K562 (cell line): ENCODE results near the gene S100A10. TPM values are rescaled to one million over a fixed set of nuclear protein-coding genes. Genes with fewer than 3 reads are reported as not detected.

Experiments used
- ATAC-seq: fragments of 200-7000 bp; cut with Tn5 transposase; 3 replicates; pipeline ENCODE4 v1.9.1; 2020; ENCODE audit warnings: moderate library complexity
- BruUV-seq: library from RNA; stranded (reverse); fragments of 400-500 nt; replicated peaks from 2 replicates; lab custom pipeline; 2021; lab: Mats Ljungman, UMichigan
- CTCF ChIA-PET: fragments of 300-600 bp; formaldehyde crosslinking; extraction: SDS; loops from one replicate; lab custom pipeline; 2021; ENCODE audit warnings: low intra/inter-chr PET ratio; lab: Yijun Ruan, JAX
- POLR2A ChIA-PET: fragments of 300-600, 350-650 bp; sonication (Branson Sonifier 250); formaldehyde crosslinking; extraction: SDS; loops from one replicate; lab custom pipeline; 2021; ENCODE audit warnings: antibody characterized with exemption, inconsistent platforms; lab: Yijun Ruan, JAX
- DNase-seq, 4 experiments: peaks; one replicate each; pipeline versions ENCODE4 v3.0.0 to v3.0.0-alpha.2; 2011 to 2018; ENCODE audit warnings: low spot score in 3 of 4, mixed read lengths in 3 of 4; ENCODE audit errors: extremely low read depth in 1 of 4
- FAIRE-seq: peaks from 2 replicates; lab custom pipeline; 2011; peaks lifted over from hg19 to GRCh38; lab: Jason Lieb, UNC
- H2AFZ ChIP-seq: 2 replicates; pipeline ENCODE4 v1.6.0; 2011; ENCODE audit warnings: low read depth, low read length, control low read depth, inconsistent platforms
- H3K27ac ChIP-seq: fragments of 200-600 bp; 3 replicates; pipeline ENCODE4 v1.8.0; 2011; ENCODE audit warnings: low read depth, mild to moderate bottlenecking, control low read depth, inconsistent platforms, low read length, moderate library complexity, mixed read lengths; ENCODE audit errors: extremely low read depth
- H3K27me3 ChIP-seq, 2 experiments: fragments of 300-600 bp in 1 of 2; 2 replicates in 1 of 2; 3 replicates in 1 of 2; pipeline versions ENCODE4 v1.6.0 to v1.8.0; 2011; ENCODE audit warnings: inconsistent platforms in 2 of 2, low read length in 2 of 2, mild to moderate bottlenecking in 1 of 2, mixed read lengths in 1 of 2, moderate library complexity in 1 of 2; ENCODE audit not compliant: control insufficient read depth in 2 of 2, insufficient read depth in 2 of 2
- H3K36me3 ChIP-seq: fragments of 300-600 bp; 3 replicates; pipeline ENCODE4 v1.8.0; 2011; ENCODE audit warnings: mild to moderate bottlenecking, low read length, inconsistent platforms; ENCODE audit not compliant: control insufficient read depth, insufficient read depth
- H3K4me1 ChIP-seq, 2 experiments: fragments of 200-600 bp in 1 of 2; replicated peaks in 1 of 2; 2 replicates in 1 of 2; 3 replicates in 1 of 2; pipeline versions ENCODE4 v1.5.1 to v1.8.0; 2011; ENCODE audit warnings: inconsistent platforms in 2 of 2, low read length in 2 of 2, mild to moderate bottlenecking in 1 of 2, mixed read lengths in 1 of 2, moderate library complexity in 1 of 2; ENCODE audit not compliant: control insufficient read depth in 2 of 2, insufficient read depth in 2 of 2
- H3K4me2 ChIP-seq: 2 replicates; pipeline ENCODE4 v1.6.1; 2011; ENCODE audit warnings: low read length, control low read depth, inconsistent platforms, mixed read lengths; ENCODE audit not compliant: insufficient read depth
- H3K4me3 ChIP-seq: fragments of 200-600 bp; sonication (generic), shearing (Covaris generic); 2 replicates; pipeline ENCODE4 v1.5.1; 2016; ENCODE audit warnings: control low read depth, inconsistent platforms
- H3K79me2 ChIP-seq: fragments of 200-600 bp; 3 replicates; pipeline ENCODE4 v1.8.0; 2011; ENCODE audit warnings: low read length, inconsistent platforms; ENCODE audit not compliant: control insufficient read depth, insufficient read depth
- H3K9ac ChIP-seq, 2 experiments: 2 replicates each; pipeline versions ENCODE4 v1.6.0 to v1.6.1; 2011; ENCODE audit warnings: low read depth in 2 of 2, low read length in 2 of 2, control low read depth in 1 of 2, inconsistent platforms in 1 of 2, mild to moderate bottlenecking in 1 of 2, mixed read lengths in 1 of 2; ENCODE audit not compliant: insufficient read depth in 1 of 2
- H3K9me1 ChIP-seq: one replicate; pipeline ENCODE4 v1.6.0; 2011; ENCODE audit warnings: inconsistent platforms, mild to moderate bottlenecking, low read length, moderate library complexity; ENCODE audit not compliant: control insufficient read depth, insufficient read depth
- H3K9me3 ChIP-seq: replicated peaks from 2 replicates; pipeline ENCODE4 v1.5.1; 2011; ENCODE audit warnings: low read depth, low read length, inconsistent platforms; ENCODE audit not compliant: control insufficient read depth, insufficient read depth
- H4K20me1 ChIP-seq: replicated peaks from 2 replicates; pipeline ENCODE4 v1.6.1; 2011; ENCODE audit warnings: low read length, inconsistent platforms, mixed read lengths; ENCODE audit not compliant: control insufficient read depth, insufficient read depth
- ARID2 ChIP-seq: fragments of 450-650 bp; IDR thresholded peaks from 2 replicates; pipeline ENCODE4 v1.6.1; 2017; ENCODE audit warnings: antibody characterized with exemption, mild to moderate bottlenecking
- DDX20 ChIP-seq: fragments of 450-650 bp; IDR thresholded peaks from 2 replicates; pipeline ENCODE4 v1.6.1; 2016; ENCODE audit warnings: missing genetic modification characterization, low read depth, mild to moderate bottlenecking, missing compliant biosample characterization, moderate library complexity
- EZH2 ChIP-seq: IDR thresholded peaks from 2 replicates; pipeline ENCODE4 v1.6.1; 2012; ENCODE audit warnings: low read depth, mild to moderate bottlenecking, inconsistent platforms, low read length, borderline replicate concordance
- GABPB1 ChIP-seq: sonication (generic); formaldehyde crosslinking; IDR thresholded peaks from 2 replicates; pipeline ENCODE4 v1.8.0; 2022; ENCODE audit warnings: mild to moderate bottlenecking, missing genetic modification reagents
- GTF2A2 ChIP-seq: IDR thresholded peaks from 2 replicates; pipeline ENCODE4 v1.6.1; 2016; ENCODE audit warnings: mild to moderate bottlenecking, missing genetic modification characterization, missing compliant biosample characterization
- HNRNPUL1 ChIP-seq: fragments of 200-400 bp; formaldehyde crosslinking; IDR thresholded peaks from 2 replicates; pipeline ENCODE4 v1.6.1; 2017; ENCODE audit warnings: low read length
- LARP7 ChIP-seq: fragments of 450-650 bp; IDR thresholded peaks from 2 replicates; pipeline ENCODE4 v1.6.1; 2016
- MCM7 ChIP-seq, 2 experiments: fragments of 450-650 bp; IDR thresholded peaks; 2 replicates each; pipeline ENCODE4 v1.6.1; 2016 to 2018
- RBM15 ChIP-seq: fragments of 200-400 bp; formaldehyde crosslinking; IDR thresholded peaks from 2 replicates; pipeline ENCODE4 v1.6.1; 2018; ENCODE audit warnings: mild to moderate bottlenecking, low read length, moderate library complexity; ENCODE audit not compliant: insufficient read depth
- ZBED1 ChIP-seq: IDR thresholded peaks from 2 replicates; pipeline ENCODE4 v1.6.1; 2014
- ZNF133 ChIP-seq: fragments of 250-450 bp; sonication (Bioruptor Pico); IDR thresholded peaks from 2 replicates; pipeline ENCODE4 v1.4.0; 2020; ENCODE audit warnings: mild to moderate bottlenecking
- ZNF586 ChIP-seq: fragments of 450-650 bp; formaldehyde crosslinking; conservative IDR thresholded peaks from 2 replicates; pipeline ENCODE4 v1.4.0; 2020; ENCODE audit warnings: mild to moderate bottlenecking, moderate library complexity
- WGBS: fragments of 100-300 bp; shearing (Covaris generic); methylation state at CpG from one replicate; pipeline ENCODE4 v1.1.6; 2016; ENCODE audit warnings: low coverage, mixed read lengths; ENCODE audit not compliant: insufficient coverage; ENCODE audit errors: missing lambda C conversion rate; 5-methylcytosine and 5-hydroxymethylcytosine counted together
- in situ Hi-C: fragments of 300-500 bp; cut with MboI; formaldehyde crosslinking; loops from 4 replicates; pipeline ENCODE4 v1.15.0; 2018; ENCODE audit warnings: inconsistent platforms, mixed read lengths
- intact Hi-C: fragments of 100-400 bp; cut with micrococcal nuclease; formaldehyde crosslinking; loops from 2 replicates; pipeline ENCODE4 v1.14.2; 2022
- polyA plus RNA-seq, 8 experiments: library from polyadenylated mRNA; depleted of rRNA in 4 of 8; stranded (reverse) in 5 of 8; unstranded in 3 of 8; fragments of >200 nt; fragmentation: Nextera tagmentation in 2 of 8; fragmentation: Illumina TruSeq in 1 of 8; extraction: Ambion mirVana in 2 of 8; extraction: Trizol in 1 of 8; gene quantifications; 2 replicates each; pipeline versions ENCODE4 v1.2.1 to v1.2.3, GENCODE V29; 2011 to 2014; ENCODE audit warnings: inconsistent platforms in 1 of 8, missing spikeins in 1 of 8
- total RNA-seq, 7 experiments: library from RNA; depleted of rRNA in 6 of 7; stranded (reverse); fragments of >200 nt in 6 of 7; fragmentation: Illumina TruSeq in 2 of 7; extraction: Trizol in 2 of 7; gene quantifications; 2 replicates each; pipeline versions ENCODE4 v1.2.1 to v1.2.3, GENCODE V29; 2011 to 2021; ENCODE audit warnings: low replicate concordance in 1 of 7
- TF ChIP-seq, protein P1 (sequence below): fragments of 250-450 bp; sonication (Bioruptor Pico); IDR thresholded peaks from 2 replicates; pipeline ENCODE4 v1.8.0; 2022; ENCODE audit warnings: inconsistent platforms
- TF ChIP-seq, protein P2 (sequence below): fragments of 200-800 bp; sonication (Bioruptor generic); IDR thresholded peaks from 2 replicates; pipeline ENCODE4 v1.6.1; 2016; ENCODE audit warnings: missing genetic modification characterization, missing compliant biosample characterization
- TF ChIP-seq, protein P3 (sequence below): fragments of 250-450 bp; sonication (Bioruptor Pico); IDR thresholded peaks from 2 replicates; pipeline ENCODE4 v1.8.0; 2022; ENCODE audit warnings: moderate library complexity, mild to moderate bottlenecking, inconsistent platforms

Gene S100A10
- total and polyA plus RNA-seq, 9 of the 15 experiments (the other 6 are each of a cell fraction or from before 2014, with no cell fraction given), result 0.32 to 1.6 (median 0.50) TPM; not detected in 3

DNA sequence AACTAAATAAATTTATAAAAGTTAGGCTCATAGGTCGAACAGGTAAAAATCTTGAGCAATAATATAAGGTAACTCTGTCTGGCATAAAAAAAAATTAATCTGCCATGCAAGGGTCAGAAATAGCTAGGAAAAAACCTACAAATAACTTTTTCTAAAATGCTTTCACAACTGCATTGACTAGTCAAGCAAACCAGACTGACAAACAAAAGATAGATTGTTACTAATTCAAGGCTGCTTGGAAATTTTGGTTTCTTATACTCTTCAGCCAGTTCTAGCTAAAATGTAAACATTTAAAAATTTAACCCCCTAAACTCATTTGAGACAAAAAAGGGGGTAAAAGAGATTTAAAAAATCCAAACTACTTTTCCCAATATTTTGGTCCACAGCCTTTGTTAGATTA lies 40.8 kb downstream of the S100A10 start:
- DNase-seq (no peak), ATAC-seq (no peak), FAIRE-seq (no peak)
- ChIA-PET POLR2A (interaction anchor here (0.6 to 1.3 kb wide), 3 partner anchors 17 to 82 kb away, joined by 3 to 4 read pairs (median 3); no protein-coding TSS in a partner anchor), CTCF (no interaction called here)
- H3K9me3 ChIP-seq, result no peaks in the 10 kb centered on the region
- no peak overlapping the region for H3K9ac ChIP-seq
- 12% methylated on average over 1 of the region's 1 CpG for WGBS
- in situ Hi-C loops, result no loop called here
- TF ChIP-seq MCM7 (IDR thresholded peaks at IDR 0.05) (no peak), ZNF586 (no peak), GABPB1 (CRISPR knock-in tag) (no peak), EZH2 (no peak), RBM15 (no peak), ZBED1 (no peak), LARP7 (no peak), DDX20 (tag) (no peak), HNRNPUL1 (no peak), ZNF133 (CRISPR knock-in tag) (no peak), GTF2A2 (tag) (no peak), ARID2 (no peak)
- TF ChIP-seq, protein P1, sequence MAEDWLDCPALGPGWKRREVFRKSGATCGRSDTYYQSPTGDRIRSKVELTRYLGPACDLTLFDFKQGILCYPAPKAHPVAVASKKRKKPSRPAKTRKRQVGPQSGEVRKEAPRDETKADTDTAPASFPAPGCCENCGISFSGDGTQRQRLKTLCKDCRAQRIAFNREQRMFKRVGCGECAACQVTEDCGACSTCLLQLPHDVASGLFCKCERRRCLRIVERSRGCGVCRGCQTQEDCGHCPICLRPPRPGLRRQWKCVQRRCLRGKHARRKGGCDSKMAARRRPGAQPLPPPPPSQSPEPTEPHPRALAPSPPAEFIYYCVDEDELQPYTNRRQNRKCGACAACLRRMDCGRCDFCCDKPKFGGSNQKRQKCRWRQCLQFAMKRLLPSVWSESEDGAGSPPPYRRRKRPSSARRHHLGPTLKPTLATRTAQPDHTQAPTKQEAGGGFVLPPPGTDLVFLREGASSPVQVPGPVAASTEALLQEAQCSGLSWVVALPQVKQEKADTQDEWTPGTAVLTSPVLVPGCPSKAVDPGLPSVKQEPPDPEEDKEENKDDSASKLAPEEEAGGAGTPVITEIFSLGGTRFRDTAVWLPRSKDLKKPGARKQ, result no peak
- TF ChIP-seq, protein P2, sequence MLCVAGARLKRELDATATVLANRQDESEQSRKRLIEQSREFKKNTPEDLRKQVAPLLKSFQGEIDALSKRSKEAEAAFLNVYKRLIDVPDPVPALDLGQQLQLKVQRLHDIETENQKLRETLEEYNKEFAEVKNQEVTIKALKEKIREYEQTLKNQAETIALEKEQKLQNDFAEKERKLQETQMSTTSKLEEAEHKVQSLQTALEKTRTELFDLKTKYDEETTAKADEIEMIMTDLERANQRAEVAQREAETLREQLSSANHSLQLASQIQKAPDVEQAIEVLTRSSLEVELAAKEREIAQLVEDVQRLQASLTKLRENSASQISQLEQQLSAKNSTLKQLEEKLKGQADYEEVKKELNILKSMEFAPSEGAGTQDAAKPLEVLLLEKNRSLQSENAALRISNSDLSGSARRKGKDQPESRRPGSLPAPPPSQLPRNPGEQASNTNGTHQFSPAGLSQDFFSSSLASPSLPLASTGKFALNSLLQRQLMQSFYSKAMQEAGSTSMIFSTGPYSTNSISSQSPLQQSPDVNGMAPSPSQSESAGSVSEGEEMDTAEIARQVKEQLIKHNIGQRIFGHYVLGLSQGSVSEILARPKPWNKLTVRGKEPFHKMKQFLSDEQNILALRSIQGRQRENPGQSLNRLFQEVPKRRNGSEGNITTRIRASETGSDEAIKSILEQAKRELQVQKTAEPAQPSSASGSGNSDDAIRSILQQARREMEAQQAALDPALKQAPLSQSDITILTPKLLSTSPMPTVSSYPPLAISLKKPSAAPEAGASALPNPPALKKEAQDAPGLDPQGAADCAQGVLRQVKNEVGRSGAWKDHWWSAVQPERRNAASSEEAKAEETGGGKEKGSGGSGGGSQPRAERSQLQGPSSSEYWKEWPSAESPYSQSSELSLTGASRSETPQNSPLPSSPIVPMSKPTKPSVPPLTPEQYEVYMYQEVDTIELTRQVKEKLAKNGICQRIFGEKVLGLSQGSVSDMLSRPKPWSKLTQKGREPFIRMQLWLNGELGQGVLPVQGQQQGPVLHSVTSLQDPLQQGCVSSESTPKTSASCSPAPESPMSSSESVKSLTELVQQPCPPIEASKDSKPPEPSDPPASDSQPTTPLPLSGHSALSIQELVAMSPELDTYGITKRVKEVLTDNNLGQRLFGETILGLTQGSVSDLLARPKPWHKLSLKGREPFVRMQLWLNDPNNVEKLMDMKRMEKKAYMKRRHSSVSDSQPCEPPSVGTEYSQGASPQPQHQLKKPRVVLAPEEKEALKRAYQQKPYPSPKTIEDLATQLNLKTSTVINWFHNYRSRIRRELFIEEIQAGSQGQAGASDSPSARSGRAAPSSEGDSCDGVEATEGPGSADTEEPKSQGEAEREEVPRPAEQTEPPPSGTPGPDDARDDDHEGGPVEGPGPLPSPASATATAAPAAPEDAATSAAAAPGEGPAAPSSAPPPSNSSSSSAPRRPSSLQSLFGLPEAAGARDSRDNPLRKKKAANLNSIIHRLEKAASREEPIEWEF, result no peak
- TF ChIP-seq, protein P3, sequence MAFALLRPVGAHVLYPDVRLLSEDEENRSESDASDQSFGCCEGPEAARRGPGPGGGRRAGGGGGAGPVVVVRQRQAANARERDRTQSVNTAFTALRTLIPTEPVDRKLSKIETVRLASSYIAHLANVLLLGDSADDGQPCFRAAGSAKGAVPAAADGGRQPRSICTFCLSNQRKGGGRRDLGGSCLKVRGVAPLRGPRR (CRISPR knock-in tag), result no peak
- H3K9me1 ChIP-seq, result no peaks in the 10 kb centered on the region
- H3K27ac ChIP-seq, result no peak overlapping the region
- intact Hi-C loops, result no loop called here
- H4K20me1 ChIP-seq, result no peaks in the 10 kb centered on the region
- no peak overlapping the region for H3K4me3 ChIP-seq
- H3K79me2 ChIP-seq, result no peaks in the 10 kb centered on the region
- no peaks in the 10 kb centered on the region for H3K27me3 ChIP-seq
- H3K4me2 ChIP-seq, result no peak overlapping the region
- 0 out of 5 replicates have a peak, but pooled peaks cover 0 to 3% of the 10 kb centered on the region in 2 experiments for H3K4me1 ChIP-seq
- H2AFZ ChIP-seq, result no peak overlapping the region
- BruUV-seq, result no TSS peak
- H3K36me3 ChIP-seq, result no peaks in the 10 kb centered on the region
